Renal cortex interstitium (tissue), 15 donors: Measurements from ENCODE around the gene AAK1. TPM values are rescaled to one million over a fixed set of nuclear protein-coding genes. Genes with fewer than 3 reads are reported as not detected.
A peak's percentile ranks its signal among the peaks of the same experiment; 100 is the strongest.
"Not testable (repeated sequence)": the region's sequence is repeated elsewhere in the genome, so short reads cannot be mapped to it uniquely, and the experiment has no call there.

ENCODE experiments used
- DNase-seq, 11 donors: peaks; one replicate each; pipeline ENCODE4 v3.0.0-alpha.2; 2013; ENCODE audit warnings: low read depth in 9 of 11, low spot score in 4 of 11; ENCODE audit errors: extremely low read depth in 1 of 11
- long read RNA-seq, 16 experiments: transcript quantifications; one replicate each; lab custom pipeline, GENCODE V29; 2026
- polyA plus RNA-seq, 3 donors: library from polyadenylated mRNA; unstranded; fragments of 120-200 nt; gene quantifications; one replicate each; pipeline ENCODE4 v1.2.1, GENCODE V29; 2013; ENCODE audit not compliant: insufficient read length in 3 of 3

The AAK1 gene
- 10 to 100 TPM; 20.7 to 26.6 (median 23.2) TPM for polyA plus RNA-seq
- long read RNA-seq, donor 1, partial matches to known transcripts: 117 of 178 reads
- long read RNA-seq, donor 1, other reads (novel, unspliced or antisense): 58 of 178 reads
- long read RNA-seq, donor 2: 0 reads
- long read RNA-seq, donor 3, partial matches to known transcripts: 496 of 497 reads
- long read RNA-seq, donor 3, other reads (novel, unspliced or antisense): 0 of 497 reads
- long read RNA-seq, donor 4, partial matches to known transcripts: 302 of 379 reads
- long read RNA-seq, donor 4, other reads (novel, unspliced or antisense): 74 of 379 reads
- long read RNA-seq, donor 5: 0 reads
- long read RNA-seq, donor 6, partial matches to known transcripts: 8 of 9 reads
- long read RNA-seq, donor 6, other reads (novel, unspliced or antisense): 0 of 9 reads
- long read RNA-seq, donor 7, partial matches to known transcripts: 0 of 1 reads
- long read RNA-seq, donor 7, other reads (novel, unspliced or antisense): 0 of 1 reads
- long read RNA-seq, donor 8, transcript AAK1-208 (2 exons, 453 nt): major isoform, 8 of 479 reads
- long read RNA-seq, donor 8, partial matches to known transcripts: 330 of 479 reads
- long read RNA-seq, donor 8, other reads (novel, unspliced or antisense): 141 of 479 reads
- long read RNA-seq, donor 9: 0 reads
- long read RNA-seq, donor 10, partial matches to known transcripts: 0 of 1 reads
- long read RNA-seq, donor 10, other reads (novel, unspliced or antisense): 0 of 1 reads
- long read RNA-seq, donor 11, partial matches to known transcripts: 0 of 1 reads
- long read RNA-seq, donor 11, other reads (novel, unspliced or antisense): 0 of 1 reads
- long read RNA-seq, donor 12, partial matches to known transcripts: 233 of 279 reads
- long read RNA-seq, donor 12, other reads (novel, unspliced or antisense): 44 of 279 reads
- long read RNA-seq, donor 13, partial matches to known transcripts: 311 of 321 reads
- long read RNA-seq, donor 13, other reads (novel, unspliced or antisense): 8 of 321 reads
- long read RNA-seq, donor 14, partial matches to known transcripts: 0 of 1 reads
- long read RNA-seq, donor 14, other reads (novel, unspliced or antisense): 0 of 1 reads
- long read RNA-seq, donor 15, partial matches to known transcripts: 33 of 52 reads
- long read RNA-seq, donor 15, other reads (novel, unspliced or antisense): 18 of 52 reads
- long read RNA-seq, donor 16, partial matches to known transcripts: 600 of 620 reads
- long read RNA-seq, donor 16, other reads (novel, unspliced or antisense): 19 of 620 reads

GRCh38 chr2:69643602-69644505, at the start of gene AAK1:
Gene AAK1, minus strand, starts transcription at chr2:69643739. Its CDS starts 699 bp downstream, at chr2:69643040.
- peak; percentile 77 to 91 (median 87) for DNase-seq

DNA sequence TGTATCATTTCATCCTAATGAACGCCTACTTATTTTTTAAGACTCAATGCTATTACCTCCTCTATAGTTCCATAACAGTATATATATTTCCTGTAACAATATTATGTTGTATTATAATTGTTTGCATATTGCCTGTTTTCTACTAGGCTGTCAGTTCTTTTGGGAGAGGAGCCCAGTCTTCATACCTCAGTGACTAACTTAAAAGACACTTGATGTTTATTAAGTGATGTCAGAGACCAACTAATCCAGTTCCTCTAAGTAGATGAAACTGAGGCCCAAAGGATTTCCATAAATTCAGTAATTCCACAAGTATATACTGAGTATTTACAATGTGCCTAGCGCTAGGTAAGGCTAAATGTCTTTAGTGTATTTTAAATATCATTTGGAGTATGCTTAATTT, 48.9 kb upstream of the AAK1 start:
- no peak for DNase-seq

DNA sequence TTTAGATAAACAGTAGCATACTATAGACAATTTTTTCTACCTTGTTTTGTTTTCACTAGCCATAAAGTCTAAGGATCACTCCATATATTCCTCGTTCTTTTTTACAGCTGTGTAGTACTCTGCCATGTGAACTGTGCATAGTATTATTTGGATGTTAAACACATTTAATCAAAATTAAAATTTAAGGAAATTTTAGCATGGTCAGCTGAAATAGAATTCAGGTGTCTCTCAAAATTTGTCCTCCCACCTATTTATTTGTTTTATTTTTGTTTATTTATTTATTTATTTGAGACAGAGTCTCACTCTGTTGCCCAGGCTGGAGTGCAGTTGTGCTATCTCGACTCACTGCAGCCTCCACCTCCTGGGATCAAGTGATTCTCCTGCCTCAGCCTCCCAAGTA, 46.4 kb upstream of the AAK1 start:
- no peak for DNase-seq

DNA sequence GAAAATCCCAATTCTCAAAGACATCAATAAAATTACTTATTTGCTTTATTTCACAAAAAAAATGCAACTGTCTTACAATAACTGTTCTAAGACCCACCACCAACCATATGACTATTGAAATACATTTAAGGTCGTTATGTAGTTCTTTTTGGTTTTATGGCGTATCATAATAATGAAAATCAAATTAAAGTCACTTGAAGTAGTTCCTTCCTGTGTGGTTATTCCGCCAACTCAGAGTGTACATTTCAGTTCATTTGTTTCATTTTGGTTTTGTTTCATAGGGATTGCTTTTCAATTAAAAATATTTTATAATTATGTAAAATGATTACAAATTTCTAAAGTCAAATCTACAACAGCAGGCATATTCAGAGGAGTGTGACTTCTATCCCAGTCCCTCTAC, 45.9 kb upstream of the AAK1 start:
- no peak for DNase-seq

DNA sequence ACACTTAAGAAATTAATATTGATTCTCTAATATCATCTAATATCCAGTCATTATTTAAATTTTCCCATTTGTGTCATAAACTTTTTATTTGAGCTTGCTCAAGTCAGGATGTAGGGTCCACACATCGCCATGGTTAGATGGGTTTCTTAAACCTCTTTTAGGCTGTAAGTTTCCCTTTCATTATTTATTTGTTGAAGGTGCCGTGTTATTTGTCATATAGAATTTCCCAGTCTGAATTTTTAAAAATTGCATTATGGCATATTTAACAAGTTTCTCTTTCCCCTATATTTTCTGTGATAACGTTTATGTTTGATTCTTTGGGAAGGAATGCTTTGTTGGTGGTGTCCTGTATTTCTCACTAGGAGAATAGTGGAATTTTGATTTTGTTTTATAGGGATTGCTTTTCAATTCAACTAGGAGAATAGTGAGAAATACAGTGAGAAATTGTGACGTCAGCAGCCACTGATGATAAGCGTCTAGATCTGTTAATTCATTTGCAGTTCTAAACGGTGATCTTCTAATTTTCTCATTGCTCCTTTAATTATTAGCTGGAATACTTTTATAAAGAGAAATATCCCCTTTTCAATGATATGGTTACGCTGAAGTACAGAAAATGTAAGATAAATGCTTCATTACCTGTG, 44.6 kb upstream of the AAK1 start:
- DNase-seq: no peak

- no peak for DNase-seq
These were observed 43.3 kb upstream of the AAK1 start for GRCh38 chr2:69686813-69687212.

GRCh38 chr2:69685321-69686048, 41.9 kb upstream of the AAK1 start:
- DNase-seq: no peak

DNA sequence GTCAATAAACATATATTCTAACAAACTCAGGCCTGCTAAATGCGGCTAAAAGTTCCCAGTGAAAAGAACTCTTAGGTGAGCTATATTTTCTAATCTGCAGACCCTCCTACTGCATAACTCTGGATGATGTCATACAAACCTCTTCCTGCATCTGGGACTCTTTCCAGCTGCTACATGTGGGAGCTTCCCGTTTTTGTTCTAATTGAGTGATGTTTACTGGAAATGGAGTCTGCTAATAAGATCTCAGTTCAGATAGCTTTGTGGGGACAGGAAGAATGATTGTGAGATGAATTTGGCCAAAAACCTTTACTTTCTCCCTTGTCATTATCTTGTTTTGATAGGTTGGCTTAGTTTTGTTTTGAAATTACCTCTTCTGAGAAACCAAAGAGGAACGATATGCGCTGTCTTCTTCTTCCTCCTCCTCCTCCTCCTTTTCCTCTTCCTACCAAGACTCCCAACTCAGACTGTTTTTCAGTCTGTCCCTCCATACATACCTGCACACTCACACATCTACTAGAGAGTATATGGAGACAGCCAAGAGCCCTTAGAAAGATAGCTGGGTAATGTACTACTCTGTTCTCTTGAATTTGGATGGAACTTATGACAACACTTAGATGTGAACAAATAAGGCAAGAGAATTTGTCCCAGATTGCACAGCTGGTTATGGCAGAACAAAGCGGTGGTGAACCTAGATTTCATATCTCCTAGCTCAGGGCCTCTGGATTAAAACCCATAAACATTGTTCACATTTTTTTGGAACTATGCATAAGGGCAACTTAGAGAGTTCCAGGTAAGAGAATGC, 39.8 kb upstream of the AAK1 start:
- peak; percentile 40 to 83 (median 62) for DNase-seq

DNA sequence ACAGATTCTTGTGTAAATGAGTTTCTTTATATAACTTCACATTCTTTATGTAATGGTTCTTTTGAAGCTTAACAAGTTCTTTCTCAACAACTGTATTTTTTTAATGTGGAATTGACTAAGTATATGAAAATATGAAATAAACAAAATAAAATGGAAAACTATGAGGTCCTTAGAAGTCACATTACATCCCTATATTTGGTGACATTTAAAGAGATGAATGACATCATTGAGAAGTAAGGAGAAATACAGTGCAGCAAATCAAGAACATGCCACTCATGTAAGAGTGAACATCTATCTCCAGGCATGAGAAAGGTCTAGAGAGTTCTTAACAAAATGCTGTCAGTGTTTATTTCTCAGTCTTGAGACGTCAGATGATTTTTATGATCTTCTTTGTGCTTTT, 39.0 kb upstream of the AAK1 start:
- no peak for DNase-seq

- no peak for DNase-seq
These were observed 36.6 kb upstream of the AAK1 start for GRCh38 chr2:69680001-69680675.

- no peak for DNase-seq
These were observed 34.4 kb upstream of the AAK1 start for GRCh38 chr2:69677914-69678313.

DNA sequence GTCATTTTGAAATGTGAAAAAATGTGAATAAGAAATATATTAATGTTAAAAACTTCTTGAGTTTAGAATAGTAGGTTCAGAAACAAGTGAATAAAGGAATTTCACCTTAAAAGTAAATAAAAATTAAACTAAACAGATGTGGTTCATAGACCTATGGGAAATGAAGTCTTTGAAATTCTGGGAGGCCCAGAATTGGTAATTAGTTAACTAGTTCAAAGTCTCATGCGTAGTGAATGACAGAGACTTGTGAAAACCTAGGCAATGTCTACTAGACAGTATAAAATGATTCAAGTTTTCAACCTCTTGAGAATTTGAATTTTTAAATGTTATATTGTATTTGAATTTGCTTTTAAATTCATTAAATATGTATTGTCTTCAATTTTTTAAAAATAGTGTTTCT, 32.6 kb upstream of the AAK1 start:
- DNase-seq: no peak

DNA sequence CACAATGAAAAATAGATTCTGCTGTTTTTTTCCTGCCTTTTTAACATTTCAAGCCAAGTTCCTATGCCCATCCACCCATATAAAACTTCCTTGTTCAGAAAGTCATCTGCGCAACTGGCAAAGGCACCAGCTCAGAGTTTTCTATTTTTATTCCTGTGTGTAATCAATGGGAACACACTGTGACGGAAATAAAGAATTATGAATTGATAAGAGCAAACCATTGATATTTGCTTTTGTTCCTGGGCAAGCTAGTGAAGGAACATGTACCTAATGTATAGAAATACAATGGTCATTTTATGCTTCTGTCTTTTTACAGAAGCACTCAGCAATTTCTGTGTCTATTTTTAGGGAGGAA, 30.8 kb upstream of the AAK1 start:
- DNase-seq: no peak

DNA sequence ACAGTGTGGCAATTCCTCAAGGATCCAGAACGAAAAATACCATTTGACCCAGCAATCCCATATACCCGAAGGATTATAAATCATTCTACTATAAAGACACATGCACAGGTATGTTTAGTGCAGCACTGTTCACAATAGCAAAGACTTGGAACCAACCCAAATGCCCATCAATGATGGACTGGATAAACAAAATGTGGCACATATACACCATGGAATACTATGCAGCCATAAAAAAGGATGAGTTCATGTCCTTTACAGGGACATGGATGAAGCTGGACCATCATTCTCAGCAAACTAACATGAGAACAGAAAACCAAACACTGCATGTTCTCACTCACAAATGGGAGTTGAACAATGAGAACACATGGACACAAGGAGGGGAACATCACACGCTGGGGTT, 29.6 kb upstream of the AAK1 start:
- DNase-seq: not testable (repeated sequence)

DNA sequence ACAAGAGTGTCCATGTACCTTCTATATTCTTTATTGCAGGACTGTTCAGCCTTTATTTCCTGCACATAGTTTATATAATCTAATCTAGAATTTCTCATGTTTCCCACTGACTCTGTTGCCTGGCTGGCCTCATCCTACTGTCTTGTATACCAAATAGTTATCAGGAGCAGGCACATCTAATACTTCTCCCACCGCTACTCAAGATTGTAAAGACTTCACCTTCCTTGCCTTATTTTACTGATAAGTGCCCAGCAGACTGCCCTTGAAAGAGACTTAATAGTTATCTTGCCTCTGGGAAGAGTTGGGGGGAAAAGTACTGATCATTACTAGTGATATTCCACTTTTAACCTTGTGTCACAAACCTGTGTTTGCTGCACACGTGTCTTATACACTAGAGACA, 26.1 kb upstream of the AAK1 start:
- DNase-seq: no peak

GRCh38 chr2:69668598-69668997, 25.1 kb upstream of the AAK1 start:
- DNase-seq: no peak
